Ovary (tissue), 3 donors: Measurements from ENCODE around the gene POLL.

Experiments
- CTCF ChIP-seq, 3 donors: fragments of 450-650 bp in 2 of 3; fragments of 200-600 bp in 1 of 3; IDR thresholded peaks; one replicate each; pipeline versions ENCODE4 v1.5.1 to v1.8.0; 2016 to 2022; ENCODE audit warnings: antibody characterized with exemption in 3 of 3, mild to moderate bottlenecking in 1 of 3
- EP300 ChIP-seq: sonication (generic); formaldehyde crosslinking; IDR thresholded peaks from one replicate; pipeline ENCODE4 v1.6.1; 2017; ENCODE audit warnings: antibody characterized with exemption
- POLR2A ChIP-seq: fragments of 450-650 bp; IDR thresholded peaks from one replicate; pipeline ENCODE4 v1.6.1; 2017; ENCODE audit warnings: antibody characterized with exemption, mild to moderate bottlenecking, moderate library complexity
- donor health status: DM: no; HTN: no; CAD: no.

DNA sequence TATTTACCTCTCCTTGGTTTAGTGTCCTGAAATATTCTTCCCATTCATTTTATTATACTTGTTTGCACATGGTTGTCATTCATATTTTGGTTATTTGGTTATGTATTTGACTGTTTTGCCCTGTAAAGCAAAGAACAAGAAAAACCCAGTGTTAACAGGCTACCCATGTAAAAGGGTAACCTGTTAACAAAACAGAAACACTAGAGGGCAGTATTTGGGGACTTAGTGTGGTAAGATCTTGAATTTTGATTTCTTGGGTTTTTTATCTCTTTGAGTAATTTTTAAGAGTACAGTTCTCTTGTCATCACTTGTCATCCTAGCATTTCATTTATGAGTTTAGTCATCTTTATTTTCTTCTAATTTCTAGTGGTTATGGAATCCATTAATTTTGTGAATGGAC, 51.3 kb downstream of the POLL start:
- TF ChIP-seq CTCF (IDR thresholded peaks at IDR 0.05) (no peak), POLR2A (no peak), EP300 (no peak)
